Right lobe of liver (tissue), 6 donors: Measurements from ENCODE around the gene IRF1. TPM values are rescaled to one million over a fixed set of nuclear protein-coding genes. Genes with fewer than 3 reads are reported as not detected.

Source experiments
- ATAC-seq, 4 donors: fragments of 200-7000 bp; cut with Tn5 transposase; one replicate each; pipeline ENCODE4 v1.9.1; 2020; ENCODE audit warnings: mild to moderate bottlenecking in 4 of 4, moderate library complexity in 4 of 4
- DNase-seq, 3 donors: peaks; one replicate each; pipeline ENCODE4 v3.0.0-alpha.2; 2020
- H3K27ac ChIP-seq, 3 donors: fragments of 200-600 bp; one replicate each; pipeline ENCODE4 v1.8.0; 2022
- H3K27me3 ChIP-seq, 2 donors: fragments of 200-600 bp; one replicate each; pipeline ENCODE4 v1.8.0; 2022
- H3K36me3 ChIP-seq, 4 donors: fragments of 200-600 bp; sonication (generic) in 1 of 4; one replicate each; pipeline versions ENCODE4 v1.5.1 to v1.8.0; 2017 to 2022; ENCODE audit warnings: control low read depth in 1 of 4
- H3K4me1 ChIP-seq, 4 donors: fragments of 200-600 bp; sonication (generic) in 1 of 4; one replicate each; pipeline versions ENCODE4 v1.5.1 to v1.8.0; 2017 to 2022; ENCODE audit warnings: control low read depth in 1 of 4
- H3K4me3 ChIP-seq, 3 donors: fragments of 200-600 bp; one replicate each; pipeline ENCODE4 v1.8.0; 2022
- H3K9me3 ChIP-seq, 4 donors: fragments of 200-600 bp; sonication (generic) in 1 of 4; one replicate each; pipeline versions ENCODE4 v1.5.1 to v1.8.0; 2017 to 2022; ENCODE audit warnings: control low read depth in 1 of 4
- POLR2A ChIP-seq: fragments of 450-650 bp; IDR thresholded peaks from one replicate; pipeline ENCODE4 v1.6.1; 2017; ENCODE audit warnings: antibody characterized with exemption, mild to moderate bottlenecking
- WGBS: methylation state at CpG from one replicate; pipeline ENCODE4 v1.1.6; 2018; ENCODE audit warnings: low coverage, low lambda C conversion rate; ENCODE audit not compliant: insufficient coverage; ENCODE audit errors: missing lambda C conversion rate; 5-methylcytosine and 5-hydroxymethylcytosine counted together
- intact Hi-C, 2 donors: fragments of 100-400 bp; cut with DNase I; formaldehyde crosslinking; loops; one replicate each; pipeline versions ENCODE4 v1.11.2 to v1.14.1; 2022
- total RNA-seq, 6 experiments: library from RNA; depleted of rRNA in 2 of 6; stranded (reverse); fragments of >200 nt in 2 of 6; fragmentation: NEBNext Ultra II Directional in 3 of 6; extraction: Animal tissue kit (Norgen Biotek cat#: 25700) in 3 of 6; gene quantifications; one replicate each; pipeline versions ENCODE4 v1.1.0 to v1.2.4, GENCODE V29; 2016 to 2023
- TF ChIP-seq, protein P1 (sequence below), 4 donors: fragments of 200-600 bp in 3 of 4; fragments of 450-650 bp in 1 of 4; IDR thresholded peaks; one replicate each; pipeline versions ENCODE4 v1.5.1 to v1.8.0; 2016 to 2022; ENCODE audit warnings: antibody characterized with exemption in 4 of 4, mild to moderate bottlenecking in 2 of 4
- donor health status: DM: no; HTN: yes; CAD: no.
- donor health status: DM: no; HTN: no; CAD: no.
- donor health status: DM: no; HTN: no; CAD: no.
- donor health status: DM: no; HTN: yes; CAD: no.
- donor health status: DM: no; HTN: yes; CAD: no.

Gene IRF1
- total RNA-seq, 6 experiments from 2014 or later: 23.9 to 38.3 (median 30.2) TPM

DNA sequence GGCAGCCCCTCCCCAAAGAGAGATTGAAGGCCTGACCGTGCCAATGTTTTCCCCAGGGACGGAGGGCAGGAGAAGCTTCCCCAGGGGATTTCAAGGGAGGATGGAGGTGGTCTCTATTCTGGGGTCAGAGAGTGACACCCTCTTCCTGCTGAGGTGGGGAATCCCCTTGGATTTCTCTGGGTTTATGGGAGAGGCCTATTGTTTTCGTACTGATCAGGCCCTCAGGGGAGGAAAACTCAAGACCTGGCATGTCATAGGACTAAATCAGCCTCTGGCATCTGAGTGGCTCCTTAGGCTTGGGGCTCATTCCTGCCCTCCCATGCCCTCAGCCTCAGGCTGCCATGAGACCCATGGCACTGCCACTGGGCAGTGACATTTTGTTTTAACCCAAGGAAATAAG lies 44.6 kb downstream of the IRF1 start:
- ATAC-seq: no peak
- intact Hi-C loops: no loop called here
- peaks cover 0 to 34% (median 20%) of the 10 kb centered on the region in 4 donors for H3K4me1 ChIP-seq
- TF ChIP-seq, protein P1, sequence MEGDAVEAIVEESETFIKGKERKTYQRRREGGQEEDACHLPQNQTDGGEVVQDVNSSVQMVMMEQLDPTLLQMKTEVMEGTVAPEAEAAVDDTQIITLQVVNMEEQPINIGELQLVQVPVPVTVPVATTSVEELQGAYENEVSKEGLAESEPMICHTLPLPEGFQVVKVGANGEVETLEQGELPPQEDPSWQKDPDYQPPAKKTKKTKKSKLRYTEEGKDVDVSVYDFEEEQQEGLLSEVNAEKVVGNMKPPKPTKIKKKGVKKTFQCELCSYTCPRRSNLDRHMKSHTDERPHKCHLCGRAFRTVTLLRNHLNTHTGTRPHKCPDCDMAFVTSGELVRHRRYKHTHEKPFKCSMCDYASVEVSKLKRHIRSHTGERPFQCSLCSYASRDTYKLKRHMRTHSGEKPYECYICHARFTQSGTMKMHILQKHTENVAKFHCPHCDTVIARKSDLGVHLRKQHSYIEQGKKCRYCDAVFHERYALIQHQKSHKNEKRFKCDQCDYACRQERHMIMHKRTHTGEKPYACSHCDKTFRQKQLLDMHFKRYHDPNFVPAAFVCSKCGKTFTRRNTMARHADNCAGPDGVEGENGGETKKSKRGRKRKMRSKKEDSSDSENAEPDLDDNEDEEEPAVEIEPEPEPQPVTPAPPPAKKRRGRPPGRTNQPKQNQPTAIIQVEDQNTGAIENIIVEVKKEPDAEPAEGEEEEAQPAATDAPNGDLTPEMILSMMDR (IDR thresholded peaks at IDR 0.05): no peak
- no peak for TF ChIP-seq POLR2A
- DNase-seq: no peak
- H3K4me3 ChIP-seq: no peak overlapping the region
- peak overlapping the region in 2 of 3 donors; percentile 57 to 69 for H3K27ac ChIP-seq
- H3K36me3 ChIP-seq: no peaks in the 10 kb centered on the region
- H3K9me3 ChIP-seq: no peaks in the 10 kb centered on the region
- 30% methylated on average over 3 of the region's 3 CpGs for WGBS
- no peaks in the 10 kb centered on the region for H3K27me3 ChIP-seq

DNA sequence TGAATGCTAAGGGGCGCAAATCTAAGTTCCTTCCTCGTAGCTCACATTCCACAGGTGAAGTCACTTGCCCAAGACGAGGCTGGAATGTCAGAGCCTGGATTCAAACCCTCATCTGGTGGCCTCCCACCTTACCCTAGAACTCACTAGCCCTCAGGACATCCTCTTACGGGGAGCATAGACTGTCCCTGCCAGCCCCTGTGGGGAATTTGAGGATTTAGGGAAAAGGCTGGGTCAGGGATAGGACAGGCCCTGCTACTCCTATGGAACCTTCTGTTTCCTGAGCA lies 45.0 kb downstream of the IRF1 start:
- H3K4me3 ChIP-seq: no peak overlapping the region
- DNase-seq (no peak), ATAC-seq (no peak)
- TF ChIP-seq, protein P1 (IDR thresholded peaks at IDR 0.05): no peak
- TF ChIP-seq POLR2A: no peak
- intact Hi-C loops: no loop called here
- no peaks in the 10 kb centered on the region for H3K27me3 ChIP-seq
- H3K27ac ChIP-seq: peak overlapping the region in 2 of 3 donors; percentile 57 to 69
- H3K4me1 ChIP-seq: peaks cover 0 to 31% (median 19%) of the 10 kb centered on the region in 4 donors
- H3K9me3 ChIP-seq: no peaks in the 10 kb centered on the region
- WGBS: 100% methylated on average over 1 of the region's 4 CpGs
- H3K36me3 ChIP-seq: no peaks in the 10 kb centered on the region

DNA sequence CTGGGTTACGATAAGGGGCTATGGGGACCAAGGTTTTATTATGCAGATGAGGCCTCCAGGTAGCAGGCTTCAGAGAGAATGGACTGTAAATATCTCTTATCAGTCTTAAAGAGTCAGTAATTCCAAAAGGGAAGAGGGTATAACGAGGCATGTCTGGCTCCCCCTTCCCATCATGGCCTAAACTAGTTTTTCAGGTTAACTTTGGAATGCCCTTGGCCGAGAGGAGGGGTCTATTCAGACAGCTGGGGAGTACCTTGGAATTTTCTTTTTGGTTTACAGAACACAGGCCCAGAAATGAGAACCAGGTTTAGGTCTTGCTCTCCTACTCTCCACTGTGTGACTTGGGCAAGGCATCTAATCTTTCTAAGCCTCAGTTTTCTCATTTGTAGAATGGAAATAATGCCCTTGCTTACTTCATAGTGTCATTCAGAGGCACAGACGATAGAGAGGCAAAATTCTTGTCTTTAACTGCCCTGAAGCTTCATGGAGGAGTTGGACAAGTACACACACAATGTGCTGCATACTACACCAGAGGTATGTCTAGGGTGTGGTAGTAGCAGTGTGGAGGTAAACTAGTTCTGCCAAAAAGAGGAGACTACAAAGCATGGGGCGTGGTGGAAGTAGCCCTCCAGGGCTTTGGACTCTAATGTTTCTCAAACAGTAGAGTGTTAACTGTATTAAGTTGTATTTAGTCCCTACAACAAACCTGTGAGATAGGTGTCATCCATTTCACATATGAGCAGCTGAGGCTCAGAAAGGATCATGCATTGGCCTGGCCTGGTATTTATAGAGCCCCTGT lies 45.5 kb downstream of the IRF1 start:
- no peak for DNase-seq

DNA sequence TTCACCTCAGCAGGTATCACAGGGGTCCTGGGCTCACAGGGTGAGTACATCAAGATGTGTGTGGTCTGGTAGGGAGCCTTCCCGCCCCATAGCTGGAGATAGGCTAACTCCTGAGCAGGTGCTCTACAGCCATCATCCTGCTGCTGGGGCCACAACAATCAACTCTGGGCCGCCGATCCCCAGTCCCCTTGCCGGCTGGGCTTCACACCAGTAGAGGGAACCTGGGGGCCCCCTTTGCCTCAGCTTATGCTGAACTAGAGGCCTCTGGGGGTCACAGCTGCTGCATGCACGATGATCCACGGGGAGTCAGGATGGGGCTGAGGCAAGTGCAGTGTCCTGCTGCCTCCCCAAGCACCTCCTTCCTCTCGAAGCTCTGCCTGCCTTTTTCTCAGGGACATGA lies 46.5 kb downstream of the IRF1 start:
- Histone ChIP-seq H3K27me3 (no peaks in the 10 kb centered on the region), H3K4me1 (peaks cover 0 to 21% (median 14%) of the 10 kb centered on the region in 4 donors), H3K36me3 (no peaks in the 10 kb centered on the region), H3K9me3 (no peaks in the 10 kb centered on the region), H3K4me3 (no peak overlapping the region), H3K27ac (no peak overlapping the region)
- WGBS: 67% methylated on average over 1 of the region's 7 CpGs
- intact Hi-C loops: no loop called here
- ATAC-seq: no peak
- DNase-seq: no peak
- TF ChIP-seq, protein P1 (IDR thresholded peaks at IDR 0.05): no peak
- TF ChIP-seq POLR2A: no peak

More for the DNA sequence above, 45.5 kb downstream of the IRF1 start:
- no peaks in the 10 kb centered on the region for H3K27me3 ChIP-seq
- H3K36me3 ChIP-seq: no peaks in the 10 kb centered on the region
- H3K4me3 ChIP-seq: no peak overlapping the region
- peak overlapping the region in 1 of 3 donors; percentile 69 for H3K27ac ChIP-seq
- peaks cover 0 to 25% (median 16%) of the 10 kb centered on the region in 4 donors for H3K4me1 ChIP-seq
- ATAC-seq: no peak
- intact Hi-C loops: no loop called here
- WGBS: 97% methylated on average over 3 of the region's 5 CpGs
- TF ChIP-seq POLR2A: no peak
- TF ChIP-seq, protein P1 (IDR thresholded peaks at IDR 0.05): no peak
- no peaks in the 10 kb centered on the region for H3K9me3 ChIP-seq
